H1 (cell line): ENCODE measurements around the gene IGLL1. TPM values are rescaled to one million over a fixed set of nuclear protein-coding genes. Genes with fewer than 3 reads are reported as not detected.

Experiments used
- CTCF ChIA-PET: fragments of 300-600 bp; sonication (Branson Sonifier 250); formaldehyde crosslinking; loops from one replicate; lab custom pipeline; 2021; ENCODE audit not compliant: partially characterized antibody; lab: Charles Lee
- POLR2A ChIA-PET: fragments of 300-600 bp; sonication (Branson Sonifier 250); formaldehyde crosslinking; loops from one replicate; lab custom pipeline; 2021; ENCODE audit warnings: inconsistent platforms; ENCODE audit not compliant: partially characterized antibody; lab: Charles Lee
- DNase-seq, 2 experiments: peaks; one replicate each; pipeline versions ENCODE4 v3.0.0 to v3.0.0-alpha.2; 2010 to 2022; ENCODE audit warnings: low spot score in 2 of 2, low read depth in 1 of 2, mixed read lengths in 1 of 2
- FAIRE-seq: peaks from 2 replicates; lab custom pipeline; 2011; peaks lifted over from hg19 to GRCh38; lab: Jason Lieb, UNC
- H2AFZ ChIP-seq: 2 replicates; pipeline ENCODE4 v1.8.1; 2012; ENCODE audit warnings: low read length, inconsistent platforms
- H2AK5ac ChIP-seq: 2 replicates; pipeline ENCODE4 v1.6.1; 2013; ENCODE audit warnings: low read depth, low read length
- H2BK120ac ChIP-seq: replicated peaks from 2 replicates; pipeline ENCODE3; 2013; ENCODE audit warnings: low read depth, low read length, inconsistent platforms
- H2BK12ac ChIP-seq: 2 replicates; pipeline ENCODE4 v1.6.1; 2013; ENCODE audit warnings: low read depth, low read length
- H2BK15ac ChIP-seq: 2 replicates; pipeline ENCODE4 v1.6.1; 2013; ENCODE audit warnings: low read length
- H2BK20ac ChIP-seq: 2 replicates; pipeline ENCODE4 v1.6.1; 2013; ENCODE audit warnings: low read length
- H2BK5ac ChIP-seq: 2 replicates; pipeline ENCODE4 v1.6.1; 2013; ENCODE audit warnings: low read depth, low read length
- H3K14ac ChIP-seq: 2 replicates; pipeline ENCODE4 v1.6.1; 2013; ENCODE audit warnings: inconsistent platforms; ENCODE audit not compliant: insufficient read length
- H3K18ac ChIP-seq: 2 replicates; pipeline ENCODE4 v1.6.1; 2013; ENCODE audit warnings: low read length; ENCODE audit errors: extremely low read depth
- H3K23ac ChIP-seq: 2 replicates; pipeline ENCODE4 v1.6.1; 2013; ENCODE audit warnings: inconsistent platforms; ENCODE audit not compliant: insufficient read length
- H3K23me2 ChIP-seq: 2 replicates; pipeline ENCODE4 v1.6.1; 2013; ENCODE audit warnings: low read depth, low read length
- H3K27ac ChIP-seq: 2 replicates; pipeline ENCODE4 v1.6.1; 2011; ENCODE audit warnings: low read depth, low read length, inconsistent platforms
- H3K27me3 ChIP-seq, 4 experiments: replicated peaks in 1 of 4; 1 replicate in 1 of 4; 2 replicates in 3 of 4; pipeline versions ENCODE4 v1.6.1 to v1.8.1; 2011 to 2013; ENCODE audit warnings: low read length in 3 of 4, mild to moderate bottlenecking in 3 of 4, inconsistent platforms in 2 of 4, mixed read lengths in 2 of 4, moderate library complexity in 1 of 4; ENCODE audit not compliant: control insufficient read depth in 3 of 4, insufficient read depth in 3 of 4; ENCODE audit errors: extremely low read depth in 1 of 4
- H3K36me3 ChIP-seq, 4 experiments: 2 replicates each; pipeline versions ENCODE4 v1.6.1 to v1.8.1; 2011 to 2013; ENCODE audit warnings: mild to moderate bottlenecking in 4 of 4, low read length in 3 of 4, moderate library complexity in 2 of 4, control low read depth in 1 of 4, inconsistent platforms in 1 of 4; ENCODE audit not compliant: insufficient read depth in 4 of 4, control insufficient read depth in 2 of 4
- H3K4ac ChIP-seq: replicated peaks from 2 replicates; pipeline ENCODE3; 2013; ENCODE audit warnings: low read length, low read depth, mixed read lengths, inconsistent platforms; ENCODE audit not compliant: insufficient read length
- H3K4me1 ChIP-seq, 4 experiments: replicated peaks in 1 of 4; 1 replicate in 1 of 4; 2 replicates in 3 of 4; pipeline versions ENCODE4 v1.6.1 to v1.8.1; 2011 to 2013; ENCODE audit warnings: low read length in 3 of 4, inconsistent platforms in 2 of 4, mixed read lengths in 1 of 4; ENCODE audit not compliant: insufficient read depth in 4 of 4, control insufficient read depth in 3 of 4
- H3K4me2 ChIP-seq, 2 experiments: 2 replicates each; pipeline versions ENCODE4 v1.6.1 to v1.8.1; 2011 to 2013; ENCODE audit warnings: low read depth in 2 of 2, low read length in 2 of 2, control low read depth in 1 of 2, inconsistent platforms in 1 of 2, mild to moderate bottlenecking in 1 of 2; ENCODE audit not compliant: insufficient read depth in 1 of 2
- H3K4me3 ChIP-seq, 4 experiments: fragments of 200-600, 300-600 bp in 1 of 4; sonication (generic), shearing (Covaris generic), sonication (Bioruptor Twin) in 1 of 4; 2 replicates each; pipeline versions ENCODE4 v1.5.1 to v1.8.1; 2011 to 2016; ENCODE audit warnings: low read length in 4 of 4, low read depth in 3 of 4, control low read depth in 2 of 4, inconsistent platforms in 2 of 4, mild to moderate bottlenecking in 2 of 4, mixed read lengths in 1 of 4, moderate library complexity in 1 of 4; ENCODE audit not compliant: insufficient read depth in 2 of 4; ENCODE audit errors: extremely low read depth in 1 of 4
- H3K56ac ChIP-seq: replicated peaks from 2 replicates; pipeline ENCODE3; 2013; ENCODE audit warnings: low read depth, mild to moderate bottlenecking, mixed read lengths, low read length, inconsistent platforms; ENCODE audit not compliant: insufficient read length
- H3K79me1 ChIP-seq: 2 replicates; pipeline ENCODE4 v1.6.1; 2013; ENCODE audit warnings: low read depth, low read length, control low read depth
- H3K79me2 ChIP-seq, 2 experiments: 2 replicates each; pipeline versions ENCODE4 v1.6.1 to v1.8.1; 2012 to 2013; ENCODE audit warnings: low read length in 2 of 2, mild to moderate bottlenecking in 2 of 2, inconsistent platforms in 1 of 2; ENCODE audit not compliant: insufficient read depth in 2 of 2, control insufficient read depth in 1 of 2
- H3K9ac ChIP-seq, 4 experiments: replicated peaks in 1 of 4; 1 replicate in 1 of 4; 2 replicates in 3 of 4; pipeline versions ENCODE4 v1.6.1 to v1.8.1; 2011 to 2013; ENCODE audit warnings: low read depth in 3 of 4, low read length in 3 of 4, control low read depth in 2 of 4, mild to moderate bottlenecking in 2 of 4, moderate library complexity in 2 of 4, inconsistent platforms in 1 of 4; ENCODE audit errors: extremely low read depth in 1 of 4
- H3K9me3 ChIP-seq, 2 experiments: 2 replicates each; pipeline versions ENCODE4 v1.6.1 to v1.8.1; 2012 to 2013; ENCODE audit warnings: mild to moderate bottlenecking in 2 of 2, moderate library complexity in 2 of 2, control low read depth in 1 of 2, inconsistent platforms in 1 of 2, low read depth in 1 of 2, low read length in 1 of 2, mixed read lengths in 1 of 2; ENCODE audit not compliant: insufficient read depth in 2 of 2
- H4K20me1 ChIP-seq, 2 experiments: replicated peaks in 1 of 2; 2 replicates each; pipeline versions ENCODE3 to v1.8.1; 2011 to 2013; ENCODE audit warnings: inconsistent platforms in 2 of 2, low read length in 2 of 2, mild to moderate bottlenecking in 1 of 2; ENCODE audit not compliant: insufficient read depth in 2 of 2, control insufficient read depth in 1 of 2
- H4K5ac ChIP-seq: 2 replicates; pipeline ENCODE4 v1.6.1; 2013; ENCODE audit warnings: low read length, low read depth, mixed read lengths, inconsistent platforms; ENCODE audit not compliant: insufficient read length
- H4K8ac ChIP-seq: 2 replicates; pipeline ENCODE4 v1.8.0; 2013; ENCODE audit warnings: mild to moderate bottlenecking, moderate library complexity, low read length, inconsistent platforms; ENCODE audit not compliant: insufficient read depth; ENCODE audit errors: extremely low read depth
- H4K91ac ChIP-seq: replicated peaks from 2 replicates; pipeline ENCODE3; 2013; ENCODE audit warnings: low read length, mixed read lengths, inconsistent platforms; ENCODE audit not compliant: insufficient read length
- ATF3 ChIP-seq: IDR thresholded peaks from 2 replicates; pipeline ENCODE4 v1.6.1; 2011; ENCODE audit warnings: low read depth, mild to moderate bottlenecking, low read length; ENCODE audit not compliant: insufficient read depth
- BCL11A ChIP-seq, 2 experiments: IDR thresholded peaks; one replicate each; pipeline ENCODE4 v1.6.1; 2011; ENCODE audit warnings: low read depth in 2 of 2, low read length in 2 of 2, mild to moderate bottlenecking in 2 of 2
- CEBPB ChIP-seq: IDR thresholded peaks from 2 replicates; pipeline ENCODE4 v1.6.1; 2012; ENCODE audit warnings: low read depth, low read length
- CHD2 ChIP-seq: IDR thresholded peaks from 2 replicates; pipeline ENCODE4 v1.6.1; 2012; ENCODE audit warnings: low read length, improper control_type of control experiment
- CREB1 ChIP-seq: IDR thresholded peaks from 2 replicates; pipeline ENCODE4 v1.6.1; 2012; ENCODE audit warnings: inconsistent platforms
- CTBP2 ChIP-seq: IDR thresholded peaks from 2 replicates; pipeline ENCODE4 v1.7.0; 2011; ENCODE audit warnings: borderline replicate concordance, mild to moderate bottlenecking, moderate library complexity, mixed read lengths, low read length; ENCODE audit not compliant: insufficient read depth, insufficient read length
- GTF2F1 ChIP-seq: IDR thresholded peaks from 2 replicates; pipeline ENCODE4 v1.6.1; 2012; ENCODE audit warnings: low read depth, low read length, improper control_type of control experiment, borderline replicate concordance
- HDAC2 ChIP-seq, 2 experiments: fragments of 300-600 bp in 1 of 2; sonication (generic) in 1 of 2; IDR thresholded peaks; 2 replicates each; pipeline ENCODE4 v1.6.1; 2011 to 2012; ENCODE audit warnings: low read depth in 2 of 2, low read length in 2 of 2, mild to moderate bottlenecking in 2 of 2, moderate library complexity in 2 of 2, borderline replicate concordance in 1 of 2, inconsistent platforms in 1 of 2
- JUND ChIP-seq: IDR thresholded peaks from 2 replicates; pipeline ENCODE4 v1.6.1; 2011; ENCODE audit warnings: mild to moderate bottlenecking, improper control_type of control experiment, low read length
- KDM4A ChIP-seq: IDR thresholded peaks from one replicate; pipeline ENCODE4 v1.7.1; 2012; ENCODE audit warnings: low read depth, mild to moderate bottlenecking, moderate library complexity, low read length, inconsistent platforms; ENCODE audit not compliant: severe bottlenecking
- NRF1 ChIP-seq: IDR thresholded peaks from 2 replicates; pipeline ENCODE4 v1.6.1; 2011; ENCODE audit warnings: mild to moderate bottlenecking, low read depth, low read length, improper control_type of control experiment
- RFX5 ChIP-seq: IDR thresholded peaks from 2 replicates; pipeline ENCODE4 v1.6.1; 2011; ENCODE audit warnings: low read depth, low read length, improper control_type of control experiment, borderline replicate concordance
- TBP ChIP-seq: IDR thresholded peaks from 2 replicates; pipeline ENCODE4 v1.6.1; 2011; ENCODE audit warnings: low read depth, low read length, improper control_type of control experiment
- ZNF274 ChIP-seq: IDR thresholded peaks from 2 replicates; pipeline ENCODE4 v1.7.0; 2012; ENCODE audit warnings: low read length, borderline replicate concordance; ENCODE audit errors: extremely low read depth
- WGBS, 2 experiments: shearing (Covaris generic) in 1 of 2; methylation state at CpG; one replicate each; pipeline versions ENCODE4 v1.1.6 to v1.1.7; 2013 to 2015; ENCODE audit warnings: low lambda C conversion rate in 2 of 2, mixed read lengths in 2 of 2, inconsistent platforms in 1 of 2, low coverage in 1 of 2, missing lambda C conversion rate in 1 of 2; ENCODE audit not compliant: insufficient replicate concordance in 2 of 2, insufficient coverage in 1 of 2, insufficient read length in 1 of 2; ENCODE audit errors: extremely low coverage in 1 of 2, missing lambda C conversion rate in 1 of 2; 5-methylcytosine and 5-hydroxymethylcytosine counted together
- polyA plus RNA-seq, 7 experiments: library from polyadenylated mRNA; depleted of rRNA in 3 of 7; stranded (reverse) in 5 of 7; unstranded in 2 of 7; fragments of >200 nt in 5 of 7; fragments of 200-250 nt in 2 of 7; gene quantifications; 1 replicate in 5 of 7; 2 replicates in 1 of 7; 4 replicates in 1 of 7; pipeline versions ENCODE4 v1.2.1 to v1.2.3, GENCODE V29; 2011 to 2013; ENCODE audit warnings: missing spikeins in 2 of 7, mixed read lengths in 2 of 7
- total RNA-seq: library from RNA; stranded (reverse); fragmentation: NEBNext Ultra II Directional; extraction: Animal tissue kit (Norgen Biotek cat#: 25700); gene quantifications from 2 replicates; pipeline ENCODE4 v1.2.1, GENCODE V29; 2021

IGLL1 gene
- total and polyA plus RNA-seq, 2 of the 8 experiments (the other 6 are each of a cell fraction or from before 2014, with no cell fraction given), result not detected

DNA sequence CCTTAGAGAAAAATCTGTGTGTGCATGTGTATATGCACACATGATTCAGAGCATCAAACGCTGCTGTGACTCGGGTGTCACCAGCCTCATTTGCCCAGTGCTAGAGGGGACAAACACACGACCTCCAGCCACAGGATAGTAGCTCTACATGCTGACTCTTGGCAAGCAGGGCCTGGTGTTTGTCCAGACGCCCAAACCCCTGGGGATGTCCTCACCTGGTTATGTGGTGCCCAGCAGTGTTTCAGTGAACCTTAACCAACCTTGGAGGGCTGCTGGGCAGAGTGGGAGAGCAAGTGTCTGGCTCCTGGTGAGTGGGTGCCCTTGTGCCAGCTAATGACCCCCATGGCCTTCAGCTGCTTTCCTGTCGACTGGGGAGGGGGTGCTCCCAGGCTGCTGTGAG lies 26.7 kb downstream of the IGLL1 start:
- Histone ChIP-seq H3K36me3 (no peaks in the 10 kb centered on the region), H3K14ac (no peak overlapping the region), H2BK12ac (no peak overlapping the region), H3K18ac (no peak overlapping the region), H3K23me2 (peaks cover 32% of the 10 kb centered on the region; the same call in 1 of the 2 replicates), H3K23ac (no peak overlapping the region), H2AK5ac (no peak overlapping the region), H2BK15ac (no peak overlapping the region), H4K8ac (no peak overlapping the region), H2BK120ac (no peak overlapping the region), H2BK20ac (no peak overlapping the region), H3K27me3 (no peaks in the 10 kb centered on the region; a peak in 1 of 7 replicates), H3K56ac (no peak overlapping the region), H3K9ac (no peak overlapping the region), H3K4me1 (no peaks in the 10 kb centered on the region), H3K79me1 (no peaks in the 10 kb centered on the region; the same call in 1 of the 2 replicates), H3K27ac (no peak overlapping the region), H3K4ac (no peak overlapping the region), H4K5ac (no peak overlapping the region), H3K79me2 (no peaks in the 10 kb centered on the region), H3K4me2 (no peak overlapping the region), H4K20me1 (peaks cover 0 to 1% of the 10 kb centered on the region in 2 experiments), H4K91ac (no peak overlapping the region), H3K4me3 (no peak overlapping the region), H2AFZ (no peak overlapping the region), H3K9me3 (peaks cover 0 to 4% of the 10 kb centered on the region in 2 experiments; a peak in 2 of 4 replicates), H2BK5ac (no peak overlapping the region)
- ChIA-PET CTCF (interaction anchor here (0.7 to 1.0 kb wide), 3 partner anchors 27 to 38 kb away, joined by 3 to 5 read pairs (median 3); no protein-coding TSS in a partner anchor), POLR2A (no interaction called here)
- FAIRE-seq, result no peak
- DNase-seq, result no peak
- WGBS, 2 experiments, result 65% methylated on average over 4 of the region's 5 CpGs; no CpG with 5 or more reads in 1 of the 2 experiments
- no peak for TF ChIP-seq ATF3
- no peak for TF ChIP-seq ZNF274
- TF ChIP-seq CTBP2, result no peak
- TF ChIP-seq CREB1, result no peak
- TF ChIP-seq NRF1, result no peak
- TF ChIP-seq HDAC2 (IDR thresholded peaks at IDR 0.05; ENCODE audit: borderline replicate concordance in 1 of 2, low read depth in 2 of 2, low read length in 2 of 2), result no peak
- no peak for TF ChIP-seq TBP
- TF ChIP-seq CEBPB, result no peak
- no peak for TF ChIP-seq KDM4A
- no peak for TF ChIP-seq JUND
- no peak for TF ChIP-seq BCL11A (IDR thresholded peaks at IDR 0.05; ENCODE audit: low read depth in 2 of 2, low read length in 2 of 2)
- TF ChIP-seq RFX5, result no peak
- TF ChIP-seq GTF2F1, result no peak
- no peak for TF ChIP-seq CHD2
